Mucosa of rectum (tissue), 2 donors: ENCODE measurements around the gene TOR1AIP1.

Experiments
- H3K27ac ChIP-seq, 2 donors: one replicate each; pipeline ENCODE4 v1.7.0; 2013; ENCODE audit warnings: inconsistent platforms in 2 of 2, low read depth in 2 of 2, low read length in 2 of 2
- H3K27me3 ChIP-seq, 2 donors: one replicate each; pipeline ENCODE4 v1.7.0; 2013; ENCODE audit warnings: low read length in 2 of 2; ENCODE audit not compliant: control insufficient read depth in 2 of 2, insufficient read depth in 2 of 2
- H3K36me3 ChIP-seq, 2 donors: one replicate each; pipeline ENCODE4 v1.7.0; 2013; ENCODE audit warnings: low read length in 2 of 2; ENCODE audit not compliant: control insufficient read depth in 2 of 2, insufficient read depth in 2 of 2
- H3K4me1 ChIP-seq, 2 donors: one replicate each; pipeline ENCODE4 v1.7.0; 2013; ENCODE audit warnings: low read length in 2 of 2, mild to moderate bottlenecking in 1 of 2; ENCODE audit not compliant: control insufficient read depth in 2 of 2, insufficient read depth in 2 of 2
- H3K4me3 ChIP-seq, 2 donors: one replicate each; pipeline ENCODE4 v1.7.0; 2013; ENCODE audit warnings: low read length in 2 of 2
- H3K9ac ChIP-seq, 2 donors: one replicate each; pipeline ENCODE4 v1.7.0; 2013; ENCODE audit warnings: low read length in 2 of 2, low read depth in 1 of 2, mild to moderate bottlenecking in 1 of 2
- H3K9me3 ChIP-seq, 2 donors: one replicate each; pipeline ENCODE4 v1.7.0; 2013; ENCODE audit warnings: low read length in 2 of 2; ENCODE audit not compliant: control insufficient read depth in 2 of 2
- donor health status: healthy.
- donor health status: Normal muscosa, but diverticular disease.

TOR1AIP1 gene

GRCh38 chr1:179921981-179922872 is 40.1 kb downstream of the TOR1AIP1 start:
- H3K36me3 ChIP-seq: peaks cover 17 to 22% of the 10 kb centered on the region in 2 donors
- H3K9ac ChIP-seq: no peak overlapping the region
- no peak overlapping the region for H3K27ac ChIP-seq

GRCh38 chr1:179923029-179923428 is 40.9 kb downstream of the TOR1AIP1 start:
- peaks cover 9 to 14% of the 10 kb centered on the region in 2 donors for H3K36me3 ChIP-seq
- H3K27ac ChIP-seq: no peak overlapping the region
- no peak overlapping the region for H3K9ac ChIP-seq
- H3K4me3 ChIP-seq: no peak overlapping the region
- H3K4me1 ChIP-seq: no peaks in the 10 kb centered on the region
- no peaks in the 10 kb centered on the region for H3K27me3 ChIP-seq
- H3K9me3 ChIP-seq: no peaks in the 10 kb centered on the region

More at GRCh38 chr1:179921981-179922872, 40.1 kb downstream of the TOR1AIP1 start:
- H3K4me3 ChIP-seq: no peak overlapping the region
- no peaks in the 10 kb centered on the region for H3K27me3 ChIP-seq
- H3K4me1 ChIP-seq: no peaks in the 10 kb centered on the region
- no peaks in the 10 kb centered on the region for H3K9me3 ChIP-seq

GRCh38 chr1:179924268-179924667 is 42.2 kb downstream of the TOR1AIP1 start:
- H3K36me3 ChIP-seq: peaks cover 5 to 7% of the 10 kb centered on the region in 2 donors
- H3K4me3 ChIP-seq: no peak overlapping the region
- H3K27me3 ChIP-seq: no peaks in the 10 kb centered on the region
- H3K9ac ChIP-seq: no peak overlapping the region
- no peaks in the 10 kb centered on the region for H3K9me3 ChIP-seq
- H3K4me1 ChIP-seq: no peaks in the 10 kb centered on the region
- no peak overlapping the region for H3K27ac ChIP-seq

GRCh38 chr1:179925302-179925701 is 43.2 kb downstream of the TOR1AIP1 start:
- H3K36me3 ChIP-seq: peaks cover 3% of the 10 kb centered on the region in 2 donors
- H3K4me1 ChIP-seq: peaks cover 0 to 2% of the 10 kb centered on the region in 2 donors
- no peaks in the 10 kb centered on the region for H3K27me3 ChIP-seq
- no peaks in the 10 kb centered on the region for H3K9me3 ChIP-seq
- H3K4me3 ChIP-seq: no peak overlapping the region
- H3K9ac ChIP-seq: no peak overlapping the region
- no peak overlapping the region for H3K27ac ChIP-seq

GRCh38 chr1:179925922-179926849 is 44.1 kb downstream of the TOR1AIP1 start:
- H3K9ac ChIP-seq: no peak overlapping the region
- H3K27ac ChIP-seq: no peak overlapping the region
- H3K27me3 ChIP-seq: no peaks in the 10 kb centered on the region
- H3K4me3 ChIP-seq: no peak overlapping the region
- no peaks in the 10 kb centered on the region for H3K9me3 ChIP-seq
- H3K36me3 ChIP-seq: peaks cover 3% of the 10 kb centered on the region in 2 donors
- H3K4me1 ChIP-seq: peaks cover 0 to 3% of the 10 kb centered on the region in 2 donors

GRCh38 chr1:179926850-179927205 is 44.7 kb downstream of the TOR1AIP1 start:
- H3K27ac ChIP-seq: no peak overlapping the region
- peaks cover 0 to 3% of the 10 kb centered on the region in 2 donors for H3K4me1 ChIP-seq
- no peaks in the 10 kb centered on the region for H3K9me3 ChIP-seq

GRCh38 chr1:179929955-179930798 is 48.1 kb downstream of the TOR1AIP1 start:
- H3K4me3 ChIP-seq: no peak overlapping the region
- no peak overlapping the region for H3K27ac ChIP-seq

More at GRCh38 chr1:179926850-179927205, 44.7 kb downstream of the TOR1AIP1 start:
- Histone ChIP-seq H3K27me3 (no peaks in the 10 kb centered on the region), H3K4me3 (no peak overlapping the region), H3K36me3 (peaks cover 0 to 3% of the 10 kb centered on the region in 2 donors), H3K9ac (no peak overlapping the region)

GRCh38 chr1:179930867-179931266 is 48.8 kb downstream of the TOR1AIP1 start:
- H3K27me3 ChIP-seq: no peaks in the 10 kb centered on the region
- peaks cover 0 to 3% of the 10 kb centered on the region in 2 donors for H3K4me1 ChIP-seq
- no peaks in the 10 kb centered on the region for H3K36me3 ChIP-seq
- no peak overlapping the region for H3K27ac ChIP-seq
- H3K9me3 ChIP-seq: no peaks in the 10 kb centered on the region
- no peak overlapping the region for H3K4me3 ChIP-seq
- no peak overlapping the region for H3K9ac ChIP-seq

More at GRCh38 chr1:179929955-179930798, 48.1 kb downstream of the TOR1AIP1 start:
- Histone ChIP-seq H3K36me3 (no peaks in the 10 kb centered on the region), H3K27me3 (no peaks in the 10 kb centered on the region), H3K9ac (no peak overlapping the region), H3K4me1 (peaks cover 0 to 3% of the 10 kb centered on the region in 2 donors), H3K9me3 (no peaks in the 10 kb centered on the region)

- Histone ChIP-seq H3K4me3 (no peak overlapping the region), H3K36me3 (no peaks in the 10 kb centered on the region)
These were observed 51.1 kb downstream of the TOR1AIP1 start for GRCh38 chr1:179933219-179933618.

More at GRCh38 chr1:179933219-179933618, 51.1 kb downstream of the TOR1AIP1 start:
- H3K27ac ChIP-seq: no peak overlapping the region
- no peaks in the 10 kb centered on the region for H3K27me3 ChIP-seq
- no peaks in the 10 kb centered on the region for H3K9me3 ChIP-seq
- no peak overlapping the region for H3K9ac ChIP-seq
- peaks cover 0 to 3% of the 10 kb centered on the region in 2 donors for H3K4me1 ChIP-seq
